GM18519 (cell line): ENCODE measurements around the gene ELMO3.

Experiments used
- ATAC-seq: cut with Tn5 transposase; IDR thresholded peaks from one replicate; pipeline ENCODE4 v1.9.1; 2021; ENCODE audit warnings: mild to moderate bottlenecking, moderate library complexity; ENCODE audit not compliant: unreplicated experiment, low FRiP score

The ELMO3 gene

GRCh38 chr16:67163999-67164558 is 34.9 kb upstream of the ELMO3 start:
- ATAC-seq, result no peak

- ATAC-seq, result no peak
Measured at GRCh38 chr16:67164599-67165061, 34.3 kb upstream of the ELMO3 start, which contains the start of gene HSF4. HSF4 (plus strand) TSS chr16:67164745; CDS start chr16:67164812, 67 bp downstream.

- ATAC-seq, result no peak
Measured at GRCh38 chr16:67165121-67166078, 33.5 kb upstream of the ELMO3 start.

GRCh38 chr16:67166110-67166547 is 32.8 kb upstream of the ELMO3 start:
- no peak for ATAC-seq

GRCh38 chr16:67166598-67167168 is 32.2 kb upstream of the ELMO3 start:
- ATAC-seq, result no peak

GRCh38 chr16:67167588-67167987 is 31.3 kb upstream of the ELMO3 start:
- ATAC-seq, result no peak

GRCh38 chr16:67169011-67169451 is 29.9 kb upstream of the ELMO3 start:
- ATAC-seq, result no peak

GRCh38 chr16:67169642-67170167 is 29.2 kb upstream of the ELMO3 start:
- no peak for ATAC-seq

GRCh38 chr16:67170168-67170948 is 28.6 kb upstream of the ELMO3 start, which contains the start of gene NOL3:
NOL3 (plus strand) TSS chr16:67170538.
- ATAC-seq, result no peak

GRCh38 chr16:67170949-67171649 is 27.8 kb upstream of the ELMO3 start:
- ATAC-seq, result no peak

GRCh38 chr16:67173323-67173722 is 25.6 kb upstream of the ELMO3 start:
- ATAC-seq, result no peak

- no peak for ATAC-seq
Measured at GRCh38 chr16:67173808-67174705, 24.9 kb upstream of the ELMO3 start.

GRCh38 chr16:67174706-67175231 is 24.2 kb upstream of the ELMO3 start:
- no peak for ATAC-seq

GRCh38 chr16:67176662-67177061 is 22.3 kb upstream of the ELMO3 start:
- ATAC-seq, result no peak

GRCh38 chr16:67177743-67178699 is 20.9 kb upstream of the ELMO3 start:
- no peak for ATAC-seq

- no peak for ATAC-seq
Measured at GRCh38 chr16:67179421-67180080, 19.4 kb upstream of the ELMO3 start.

- ATAC-seq, result no peak
Measured at GRCh38 chr16:67180166-67180565, 18.8 kb upstream of the ELMO3 start.
